GDM1 (cell line): ENCODE measurements around the gene GNS.
"Not testable (repeated sequence)": the region's sequence is repeated elsewhere in the genome, so short reads cannot be mapped to it uniquely, and the experiment has no call there.

Experiments used
- DNase-seq: peaks from one replicate; lab custom pipeline; 2025; lab: John Stamatoyannopoulos, UW

The GNS gene

GRCh38 chr12:64695550-64695949, 63.7 kb downstream of the GNS start:
- DNase-seq = no peak

- DNase-seq = no peak
These were observed 64.8 kb downstream of the GNS start for GRCh38 chr12:64694130-64695040.

- DNase-seq = no peak
These were observed 67.2 kb downstream of the GNS start for GRCh38 chr12:64691795-64692583.

GRCh38 chr12:64691227-64691794, 67.9 kb downstream of the GNS start:
- DNase-seq = no peak

GRCh38 chr12:64690236-64690635, 69.0 kb downstream of the GNS start:
- DNase-seq = not testable (repeated sequence)

GRCh38 chr12:64688715-64689114, 70.5 kb downstream of the GNS start:
- DNase-seq = no peak

- DNase-seq = no peak
These were observed 71.0 kb downstream of the GNS start for GRCh38 chr12:64688219-64688618.

- no peak for DNase-seq
These were observed 71.4 kb downstream of the GNS start for GRCh38 chr12:64687816-64688215.

- no peak for DNase-seq
These were observed 73.6 kb downstream of the GNS start for GRCh38 chr12:64685605-64686004.

- DNase-seq = no peak
These were observed 74.2 kb downstream of the GNS start for GRCh38 chr12:64685050-64685449.

GRCh38 chr12:64683816-64684543, 75.2 kb downstream of the GNS start:
- no peak for DNase-seq

- no peak for DNase-seq
These were observed 76.5 kb downstream of the GNS start for GRCh38 chr12:64682572-64683277.

GRCh38 chr12:64681200-64682052, 77.8 kb downstream of the GNS start:
- no peak for DNase-seq

- DNase-seq = no peak
These were observed 79.0 kb downstream of the GNS start for GRCh38 chr12:64680235-64680634.

- no peak for DNase-seq
These were observed 79.7 kb downstream of the GNS start for GRCh38 chr12:64679487-64680001.

GRCh38 chr12:64678835-64679234, 80.4 kb downstream of the GNS start:
- no peak for DNase-seq

- DNase-seq = no peak
These were observed 81.0 kb downstream of the GNS start for GRCh38 chr12:64678248-64678647.

- no peak for DNase-seq
These were observed 83.4 kb downstream of the GNS start for GRCh38 chr12:64675795-64676194.

GRCh38 chr12:64674367-64674922, 84.8 kb downstream of the GNS start:
- no peak for DNase-seq
